Activated B cell treated with CpG ODN at 0.5 μM for 24 hours (primary cell): ENCODE results near the gene DEPDC7. TPM values are rescaled to one million over a fixed set of nuclear protein-coding genes. Genes with fewer than 3 reads are reported as not detected.

Experiments used
- ATAC-seq: fragments of 200-7000 bp; cut with Tn5 transposase; one replicate; pipeline ENCODE4 v1.10.0; 2021; ENCODE audit warnings: low read depth, mild to moderate bottlenecking, moderate library complexity
- CTCF ChIA-PET: fragments of 350-600 bp; sonication (Branson Sonifier 250); formaldehyde crosslinking; loops from one replicate; lab custom pipeline; 2021; ENCODE audit warnings: antibody characterized with exemption; lab: Charles Lee
- POLR2A ChIA-PET: fragments of 350-600 bp; sonication (Branson Sonifier 250); formaldehyde crosslinking; loops from one replicate; lab custom pipeline; 2021; ENCODE audit warnings: antibody characterized with exemption; lab: Charles Lee
- DNase-seq: peaks from one replicate; pipeline ENCODE4 v3.0.0; 2022
- H3K27ac Mint-ChIP-seq: one replicate; pipeline ENCODE4 v1.8.0; 2020; ENCODE audit warnings: mixed read lengths
- H3K27me3 Mint-ChIP-seq: one replicate; pipeline ENCODE4 v1.8.0; 2021; ENCODE audit warnings: mixed read lengths
- H3K36me3 Mint-ChIP-seq: one replicate; pipeline ENCODE4 v1.8.0; 2021; ENCODE audit warnings: low read depth, mixed read lengths
- H3K4me1 Mint-ChIP-seq: one replicate; pipeline ENCODE4 v1.8.0; 2021; ENCODE audit warnings: mixed read lengths
- H3K4me3 Mint-ChIP-seq: one replicate; pipeline ENCODE4 v1.8.0; 2020; ENCODE audit warnings: mild to moderate bottlenecking, mixed read lengths
- H3K9me3 Mint-ChIP-seq: one replicate; pipeline ENCODE4 v1.8.0; 2020; ENCODE audit warnings: mixed read lengths
- intact Hi-C: fragments of 100-400 bp; cut with micrococcal nuclease; formaldehyde crosslinking; loops from one replicate; pipeline ENCODE4 v1.15.1; 2024
- total RNA-seq: library from RNA; stranded (reverse); gene quantifications from 2 replicates; pipeline ENCODE4 v1.2.3, GENCODE V29; 2022
- TF ChIP-seq, protein P1 (sequence below): fragments of 200-600 bp; IDR thresholded peaks from one replicate; pipeline ENCODE4 v1.8.0; 2022; ENCODE audit warnings: antibody characterized with exemption, mild to moderate bottlenecking

DEPDC7 gene
- total RNA-seq, 1 donor from 2014 or later: not detected

DNA sequence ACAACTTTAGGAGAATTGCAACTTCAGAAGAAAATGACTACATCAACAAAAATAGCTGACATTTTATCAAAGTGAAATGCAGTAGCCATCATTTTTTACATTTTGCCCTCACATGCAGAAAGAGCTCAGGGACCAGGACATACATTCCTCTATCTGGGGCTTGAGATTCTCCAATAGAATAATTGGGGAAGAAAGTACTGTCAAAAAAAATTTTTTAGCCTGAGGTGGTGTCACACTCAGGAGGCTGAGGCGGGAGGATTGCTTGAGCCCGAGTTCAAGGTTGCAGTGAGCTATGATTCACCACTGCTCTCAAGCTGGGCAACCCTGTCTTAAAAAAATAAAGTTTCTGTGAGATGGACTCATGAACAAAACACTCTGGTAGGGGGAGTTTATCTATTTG is 32.2 kb upstream of the DEPDC7 start:
- ATAC-seq (no peak), DNase-seq (no peak)
- Mint-ChIP-seq H3K4me3 (no peak overlapping the region), H3K4me1 (no peaks in the 10 kb centered on the region), H3K36me3 (peaks cover 4% of the 10 kb centered on the region), H3K27me3 (no peaks in the 10 kb centered on the region), H3K9me3 (no peaks in the 10 kb centered on the region), H3K27ac (no peak overlapping the region)
- TF ChIP-seq, protein P1, sequence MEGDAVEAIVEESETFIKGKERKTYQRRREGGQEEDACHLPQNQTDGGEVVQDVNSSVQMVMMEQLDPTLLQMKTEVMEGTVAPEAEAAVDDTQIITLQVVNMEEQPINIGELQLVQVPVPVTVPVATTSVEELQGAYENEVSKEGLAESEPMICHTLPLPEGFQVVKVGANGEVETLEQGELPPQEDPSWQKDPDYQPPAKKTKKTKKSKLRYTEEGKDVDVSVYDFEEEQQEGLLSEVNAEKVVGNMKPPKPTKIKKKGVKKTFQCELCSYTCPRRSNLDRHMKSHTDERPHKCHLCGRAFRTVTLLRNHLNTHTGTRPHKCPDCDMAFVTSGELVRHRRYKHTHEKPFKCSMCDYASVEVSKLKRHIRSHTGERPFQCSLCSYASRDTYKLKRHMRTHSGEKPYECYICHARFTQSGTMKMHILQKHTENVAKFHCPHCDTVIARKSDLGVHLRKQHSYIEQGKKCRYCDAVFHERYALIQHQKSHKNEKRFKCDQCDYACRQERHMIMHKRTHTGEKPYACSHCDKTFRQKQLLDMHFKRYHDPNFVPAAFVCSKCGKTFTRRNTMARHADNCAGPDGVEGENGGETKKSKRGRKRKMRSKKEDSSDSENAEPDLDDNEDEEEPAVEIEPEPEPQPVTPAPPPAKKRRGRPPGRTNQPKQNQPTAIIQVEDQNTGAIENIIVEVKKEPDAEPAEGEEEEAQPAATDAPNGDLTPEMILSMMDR: no peak
- ChIA-PET POLR2A (no interaction called here), CTCF (no interaction called here)
- intact Hi-C loops: no loop called here

DNA sequence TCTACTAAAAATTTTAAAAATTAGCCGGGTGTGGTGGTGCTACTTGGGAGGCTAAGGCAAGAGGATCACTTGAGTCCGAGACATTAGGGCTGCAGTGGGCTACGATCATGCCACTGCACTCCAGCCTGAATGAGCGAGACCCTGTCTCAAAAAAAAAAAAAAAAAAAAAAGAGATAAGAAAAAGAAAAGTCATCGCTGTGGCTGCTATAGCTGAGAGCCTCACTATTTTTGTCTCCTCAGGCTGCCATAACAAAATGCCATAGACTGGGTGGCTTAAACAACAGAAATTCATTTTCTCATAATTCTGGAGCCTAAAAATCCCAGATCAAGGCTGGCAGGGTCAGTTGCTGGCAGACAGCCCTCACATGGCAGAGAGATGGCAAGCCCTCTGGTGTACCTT is 30.1 kb upstream of the DEPDC7 start:
- no peaks in the 10 kb centered on the region for H3K9me3 Mint-ChIP-seq
- no peak overlapping the region for H3K4me3 Mint-ChIP-seq

DNA sequence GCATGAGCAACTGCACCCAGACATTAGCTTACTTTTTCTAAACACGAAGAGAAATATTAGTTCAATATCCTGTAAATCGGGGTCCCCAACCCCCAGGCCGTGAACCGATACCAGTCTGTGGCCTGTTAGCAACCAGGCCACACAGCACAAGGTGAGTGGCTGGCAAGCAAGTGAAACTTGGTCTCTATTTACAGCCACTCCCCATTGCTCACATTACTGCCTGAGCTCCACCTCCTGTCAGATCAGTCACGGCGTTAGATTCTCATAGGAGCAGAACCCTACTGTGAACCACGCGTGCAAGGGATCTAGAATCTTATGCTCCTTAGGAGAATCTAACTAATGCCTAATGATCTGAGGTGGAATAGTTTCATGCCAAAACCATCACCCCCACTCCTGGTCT is 27.8 kb upstream of the DEPDC7 start:
- Mint-ChIP-seq H3K27me3 (no peaks in the 10 kb centered on the region), H3K4me1 (no peaks in the 10 kb centered on the region), H3K4me3 (no peak overlapping the region), H3K9me3 (peaks cover 6% of the 10 kb centered on the region), H3K36me3 (no peaks in the 10 kb centered on the region), H3K27ac (no peak overlapping the region)
- ATAC-seq: no peak
- ChIA-PET POLR2A (no interaction called here), CTCF (interaction anchor here (0.8 kb wide), 1 partner anchor 754 kb away, joined by 3 read pairs; no protein-coding TSS in a partner anchor)
- DNase-seq: no peak
- intact Hi-C loops: no loop called here
- TF ChIP-seq, protein P1: no peak

More for the DNA sequence above, 30.1 kb upstream of the DEPDC7 start:
- Mint-ChIP-seq H3K27ac (no peak overlapping the region), H3K36me3 (no peaks in the 10 kb centered on the region), H3K27me3 (no peaks in the 10 kb centered on the region), H3K4me1 (no peaks in the 10 kb centered on the region)
- POLR2A ChIA-PET: no interaction called here
- DNase-seq: no peak
- TF ChIP-seq, protein P1: no peak
- no peak for ATAC-seq
- CTCF ChIA-PET: no interaction called here
- intact Hi-C loops: no loop called here

DNA sequence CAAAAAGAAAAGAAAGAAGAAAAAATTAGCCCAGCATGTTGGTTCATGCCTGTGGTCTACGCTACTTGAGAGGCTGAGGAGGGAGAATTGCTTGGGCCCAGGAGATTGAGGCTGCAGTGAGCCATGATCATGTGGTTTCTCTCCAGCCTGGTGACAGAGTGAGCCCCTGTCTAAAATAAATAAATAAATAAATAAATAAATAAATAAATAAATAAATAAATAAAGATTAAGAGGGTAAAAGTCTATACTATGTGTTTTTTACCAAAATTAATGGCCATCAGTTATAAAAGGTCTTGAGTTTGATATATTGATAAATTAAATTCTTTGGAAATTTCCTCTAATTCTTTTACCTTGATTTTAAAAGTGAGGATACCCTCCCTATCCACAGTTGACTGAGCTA is 25.2 kb upstream of the DEPDC7 start:
- H3K36me3 Mint-ChIP-seq: no peaks in the 10 kb centered on the region
- DNase-seq (no peak), ATAC-seq (no peak)
- TF ChIP-seq, protein P1: no peak
- no peaks in the 10 kb centered on the region for H3K4me1 Mint-ChIP-seq
- H3K4me3 Mint-ChIP-seq: no peak overlapping the region
- peaks cover 6% of the 10 kb centered on the region for H3K9me3 Mint-ChIP-seq
- H3K27me3 Mint-ChIP-seq: no peaks in the 10 kb centered on the region
- intact Hi-C loops: no loop called here
- H3K27ac Mint-ChIP-seq: no peak overlapping the region
- CTCF ChIA-PET: no interaction called here
- POLR2A ChIA-PET: no interaction called here

DNA sequence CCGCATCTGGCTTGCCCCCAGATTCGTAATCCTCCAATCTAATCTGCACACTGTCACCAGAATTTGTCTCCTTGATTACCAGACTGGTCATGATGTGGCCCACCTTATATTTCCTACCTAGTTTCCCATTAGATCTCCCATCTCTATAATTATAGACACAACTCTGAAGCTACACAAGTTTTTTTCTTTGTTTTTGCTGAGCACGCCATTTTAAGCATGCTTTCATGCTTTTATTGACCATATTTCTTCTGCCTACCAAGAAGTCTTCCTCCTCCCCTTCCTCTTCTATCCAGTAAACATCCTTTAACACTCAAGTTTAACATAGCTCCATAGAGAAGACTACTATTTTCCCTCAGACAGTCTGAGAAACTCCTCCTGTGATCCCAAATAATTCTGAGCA is 24.3 kb upstream of the DEPDC7 start:
- Mint-ChIP-seq H3K27me3 (no peaks in the 10 kb centered on the region), H3K4me3 (no peak overlapping the region), H3K27ac (no peak overlapping the region), H3K9me3 (peaks cover 6% of the 10 kb centered on the region), H3K36me3 (no peaks in the 10 kb centered on the region), H3K4me1 (no peaks in the 10 kb centered on the region)
- POLR2A ChIA-PET: no interaction called here
- CTCF ChIA-PET: no interaction called here
- intact Hi-C loops: no loop called here
- TF ChIP-seq, protein P1: no peak
- ATAC-seq (no peak), DNase-seq (no peak)
